Nephron (organoid): ENCODE data around the gene QSOX2.

Experiments used
- H3K27ac Mint-ChIP-seq, 3 experiments: 2 replicates each; pipeline ENCODE4 v1.8.0; 2020; ENCODE audit warnings: mixed read lengths in 3 of 3, mild to moderate bottlenecking in 2 of 3, moderate library complexity in 1 of 3
- H3K27me3 Mint-ChIP-seq: 2 replicates; pipeline ENCODE4 v1.8.0; 2021; ENCODE audit warnings: low read depth, mild to moderate bottlenecking, moderate library complexity, mixed read lengths
- H3K36me3 Mint-ChIP-seq: 2 replicates; pipeline ENCODE4 v1.8.0; 2020; ENCODE audit warnings: low read depth, mixed read lengths
- H3K4me1 Mint-ChIP-seq: 2 replicates; pipeline ENCODE4 v1.8.0; 2020; ENCODE audit warnings: mixed read lengths
- H3K4me3 Mint-ChIP-seq, 3 experiments: 2 replicates each; pipeline ENCODE4 v1.8.0; 2020; ENCODE audit warnings: mild to moderate bottlenecking in 3 of 3, mixed read lengths in 3 of 3, moderate library complexity in 2 of 3
- H3K9me3 Mint-ChIP-seq: 2 replicates; pipeline ENCODE4 v1.8.0; 2020; ENCODE audit warnings: mixed read lengths
- TF ChIP-seq, protein P1 (sequence below), 3 experiments: fragments of 200-600 bp; sonication (generic); IDR thresholded peaks; one replicate each; pipeline ENCODE4 v1.5.0; 2021; ENCODE audit warnings: antibody characterized with exemption in 3 of 3; ENCODE audit not compliant: unreplicated experiment in 3 of 3

The QSOX2 gene

DNA sequence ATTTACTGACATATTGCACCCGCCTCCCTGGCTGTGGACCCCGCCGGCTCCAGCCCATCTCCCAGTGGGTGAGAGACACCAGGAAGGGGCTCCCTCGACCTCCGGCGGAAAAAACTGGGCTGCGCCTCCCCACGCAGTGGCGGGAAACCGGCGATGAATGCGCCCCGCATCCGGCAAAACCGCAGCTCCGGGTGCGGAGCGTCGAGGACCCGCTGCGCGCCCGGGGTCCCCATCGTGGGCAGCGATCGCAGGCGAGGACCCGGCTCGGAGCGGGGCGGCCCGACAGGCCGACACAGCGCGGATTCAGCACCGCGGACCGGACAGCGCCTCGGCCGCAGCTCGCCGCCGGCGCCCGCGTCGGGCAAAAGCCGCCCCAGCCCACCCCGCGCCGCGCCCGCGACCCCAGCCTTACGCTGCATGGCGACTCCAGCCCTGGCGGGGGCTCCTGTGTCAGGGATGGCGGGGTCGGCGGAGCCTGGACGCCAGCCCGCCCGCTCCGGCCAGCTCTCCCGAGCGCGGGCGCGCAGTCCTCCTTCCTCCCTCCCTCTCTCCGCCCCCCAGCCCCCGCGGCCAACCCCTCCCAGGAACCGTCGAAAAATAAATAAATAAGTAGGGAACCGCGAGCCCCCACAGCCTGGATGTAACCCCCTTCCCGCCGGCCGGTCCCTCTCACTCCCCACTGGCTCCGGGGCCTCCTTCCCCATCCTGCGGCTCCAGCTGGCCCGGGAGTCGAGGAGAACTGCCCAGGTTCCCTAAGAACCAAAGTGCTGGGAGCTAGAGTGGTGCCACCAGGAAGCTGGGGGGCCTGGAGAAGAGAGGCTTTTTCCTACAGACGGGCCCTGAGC lies 43.8 kb downstream of the QSOX2 start:
- Mint-ChIP-seq H3K4me3 (no peak overlapping the region), H3K4me1 (peaks cover 10% of the 10 kb centered on the region), H3K27me3 (peaks cover 86% of the 10 kb centered on the region), H3K9me3 (no peaks in the 10 kb centered on the region), H3K27ac (no peak overlapping the region), H3K36me3 (peaks cover 7% of the 10 kb centered on the region)
- TF ChIP-seq, protein P1, sequence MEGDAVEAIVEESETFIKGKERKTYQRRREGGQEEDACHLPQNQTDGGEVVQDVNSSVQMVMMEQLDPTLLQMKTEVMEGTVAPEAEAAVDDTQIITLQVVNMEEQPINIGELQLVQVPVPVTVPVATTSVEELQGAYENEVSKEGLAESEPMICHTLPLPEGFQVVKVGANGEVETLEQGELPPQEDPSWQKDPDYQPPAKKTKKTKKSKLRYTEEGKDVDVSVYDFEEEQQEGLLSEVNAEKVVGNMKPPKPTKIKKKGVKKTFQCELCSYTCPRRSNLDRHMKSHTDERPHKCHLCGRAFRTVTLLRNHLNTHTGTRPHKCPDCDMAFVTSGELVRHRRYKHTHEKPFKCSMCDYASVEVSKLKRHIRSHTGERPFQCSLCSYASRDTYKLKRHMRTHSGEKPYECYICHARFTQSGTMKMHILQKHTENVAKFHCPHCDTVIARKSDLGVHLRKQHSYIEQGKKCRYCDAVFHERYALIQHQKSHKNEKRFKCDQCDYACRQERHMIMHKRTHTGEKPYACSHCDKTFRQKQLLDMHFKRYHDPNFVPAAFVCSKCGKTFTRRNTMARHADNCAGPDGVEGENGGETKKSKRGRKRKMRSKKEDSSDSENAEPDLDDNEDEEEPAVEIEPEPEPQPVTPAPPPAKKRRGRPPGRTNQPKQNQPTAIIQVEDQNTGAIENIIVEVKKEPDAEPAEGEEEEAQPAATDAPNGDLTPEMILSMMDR (IDR thresholded peaks at IDR 0.05; ENCODE audit: unreplicated experiment in 3 of 3), result no peak

DNA sequence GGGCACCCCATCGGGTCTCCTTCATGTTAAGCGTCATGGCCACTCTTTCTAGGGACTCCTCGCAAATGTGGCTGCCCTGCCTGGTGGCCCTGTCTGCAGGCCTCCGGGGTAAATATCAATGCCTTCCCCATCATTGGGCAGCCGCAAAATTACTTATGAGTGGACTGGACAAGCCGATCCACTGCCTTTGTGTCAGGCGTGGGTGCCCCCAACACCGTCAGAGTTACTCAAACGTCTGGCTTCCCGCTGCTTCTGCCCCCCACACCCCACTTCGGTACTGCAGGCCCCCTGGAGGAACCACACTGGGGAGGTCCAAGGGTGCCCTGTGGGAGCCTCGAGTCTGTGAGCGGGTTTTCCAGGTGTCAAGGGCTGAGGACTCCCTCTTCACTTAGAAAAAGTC lies 44.4 kb downstream of the QSOX2 start:
- Mint-ChIP-seq H3K4me1 (peaks cover 7% of the 10 kb centered on the region), H3K36me3 (peaks cover 3% of the 10 kb centered on the region), H3K27me3 (peaks cover 86% of the 10 kb centered on the region), H3K4me3 (no peak overlapping the region), H3K27ac (no peak overlapping the region), H3K9me3 (no peaks in the 10 kb centered on the region)
- TF ChIP-seq, protein P1 (IDR thresholded peaks at IDR 0.05; ENCODE audit: unreplicated experiment in 3 of 3), result no peak

DNA sequence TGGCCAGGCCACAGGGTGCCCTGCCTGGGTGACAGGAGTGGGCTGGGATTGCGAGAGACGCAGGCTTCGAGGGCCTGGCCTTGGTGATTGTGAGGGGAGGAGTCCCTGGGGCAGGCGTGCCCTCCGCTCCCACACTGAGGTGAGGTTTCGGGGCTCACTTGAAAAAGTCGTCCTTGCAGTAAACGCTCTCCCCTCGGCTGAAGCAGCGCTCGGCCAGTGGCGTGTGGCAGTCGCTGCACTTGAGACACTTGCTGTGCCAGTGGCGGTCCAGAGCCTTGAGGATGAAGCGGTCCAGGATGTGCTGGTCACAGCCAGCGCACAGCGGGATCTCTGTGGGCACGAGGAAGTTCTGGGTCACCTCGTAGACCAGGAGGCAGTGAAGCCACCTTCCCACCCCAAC lies 45.2 kb downstream of the QSOX2 start:
- no peaks in the 10 kb centered on the region for H3K9me3 Mint-ChIP-seq
- TF ChIP-seq, protein P1 (IDR thresholded peaks at IDR 0.05; ENCODE audit: unreplicated experiment in 3 of 3), result no peak
- peaks cover 87% of the 10 kb centered on the region for H3K27me3 Mint-ChIP-seq
- H3K4me1 Mint-ChIP-seq, result peaks cover 4% of the 10 kb centered on the region
- H3K4me3 Mint-ChIP-seq, result no peak overlapping the region
- no peak overlapping the region for H3K27ac Mint-ChIP-seq
- no peaks in the 10 kb centered on the region for H3K36me3 Mint-ChIP-seq

DNA sequence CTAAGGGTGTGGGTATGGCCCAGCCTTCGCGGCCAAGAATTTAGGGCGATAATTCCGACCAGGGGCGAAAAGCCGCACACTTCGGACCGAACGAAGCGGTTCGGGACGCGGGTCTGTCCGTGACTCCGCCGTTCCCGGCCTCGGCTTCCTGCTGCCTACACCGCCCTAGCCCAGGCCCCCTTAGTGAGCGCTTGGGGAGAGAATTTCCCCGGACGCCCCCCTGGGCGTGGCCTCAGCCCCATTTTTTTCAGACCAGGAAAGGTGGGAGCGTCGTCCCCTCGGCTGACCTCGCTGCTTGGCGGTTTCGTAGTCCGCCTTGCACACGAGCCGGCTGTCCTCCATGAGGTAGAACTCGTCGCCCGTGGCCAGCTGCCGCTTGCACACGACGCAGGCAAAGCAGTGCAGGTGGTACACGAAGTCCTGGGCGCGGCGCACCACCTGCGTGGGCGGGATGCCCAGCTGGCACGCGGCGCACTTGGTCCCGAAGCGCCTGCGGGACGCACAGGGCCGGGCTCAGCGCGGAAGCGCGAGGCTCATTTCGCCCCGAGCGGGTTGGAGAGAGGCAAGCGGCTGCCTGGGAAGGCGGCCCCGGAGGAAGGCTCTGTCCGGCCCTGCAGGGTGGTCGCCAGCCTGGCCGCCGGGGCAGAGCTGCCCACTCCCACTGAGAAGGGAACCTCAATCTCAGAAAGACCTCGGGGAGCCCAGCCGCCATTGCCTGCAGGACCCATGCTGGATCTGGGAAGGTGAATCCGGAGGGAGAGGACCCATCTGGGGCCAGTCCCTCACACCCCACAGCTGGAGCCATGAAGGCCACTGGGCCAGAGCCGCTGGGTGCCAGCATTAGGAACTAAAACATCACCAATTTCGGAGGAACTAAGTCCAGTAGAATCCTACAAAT lies 46.0 kb downstream of the QSOX2 start:
- peaks cover 91% of the 10 kb centered on the region for H3K27me3 Mint-ChIP-seq
- no peaks in the 10 kb centered on the region for H3K36me3 Mint-ChIP-seq
- no peak overlapping the region for H3K4me3 Mint-ChIP-seq
- no peaks in the 10 kb centered on the region for H3K9me3 Mint-ChIP-seq
- H3K27ac Mint-ChIP-seq, result no peak overlapping the region
- H3K4me1 Mint-ChIP-seq, result peaks cover 4% of the 10 kb centered on the region
- TF ChIP-seq, protein P1 (IDR thresholded peaks at IDR 0.05; ENCODE audit: unreplicated experiment in 3 of 3), result no peak

DNA sequence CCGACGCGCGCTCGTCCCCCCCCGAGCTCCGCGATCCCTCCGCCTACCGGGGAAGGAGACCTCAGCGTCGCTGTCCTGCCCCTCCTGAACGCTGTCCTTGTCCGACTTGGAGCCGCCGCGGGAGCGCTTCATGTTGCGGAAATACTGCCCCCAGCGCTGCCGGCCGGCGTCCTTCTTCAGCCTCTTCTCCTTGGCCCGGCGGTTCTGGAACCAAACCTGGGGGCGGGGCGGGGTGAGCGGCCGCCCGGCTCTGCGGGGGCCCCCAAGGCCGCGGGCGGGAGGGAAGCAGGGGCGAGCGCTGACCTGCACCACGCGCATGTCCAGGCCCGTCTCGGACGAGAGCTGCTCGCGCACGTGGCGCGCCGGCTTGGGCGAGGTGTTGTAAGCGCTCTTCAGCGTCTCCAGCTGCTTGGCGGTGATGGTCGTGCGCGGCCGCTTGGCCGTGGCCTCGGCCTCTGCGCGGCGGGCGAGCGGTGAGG lies 47.0 kb downstream of the QSOX2 start:
- Mint-ChIP-seq H3K4me1 (peaks cover 4% of the 10 kb centered on the region), H3K27me3 (peaks cover 91% of the 10 kb centered on the region), H3K27ac (no peak overlapping the region), H3K36me3 (no peaks in the 10 kb centered on the region), H3K9me3 (no peaks in the 10 kb centered on the region), H3K4me3 (no peak overlapping the region)
- TF ChIP-seq, protein P1 (IDR thresholded peaks at IDR 0.05; ENCODE audit: unreplicated experiment in 3 of 3), result no peak
